Natural killer cell (primary cell): Measurements from ENCODE around the gene SORCS2. TPM values are rescaled to one million over a fixed set of nuclear protein-coding genes. Genes with fewer than 3 reads are reported as not detected.

Experiments
- ATAC-seq, 3 donors: fragments of 150-1000 bp in 2 of 3; fragments of 200-7000 bp in 1 of 3; cut with Tn5 transposase; 1 replicate in 1 of 3; 2 replicates in 2 of 3; pipeline ENCODE4 v1.10.0; 2021; ENCODE audit warnings: mild to moderate bottlenecking in 2 of 3, moderate library complexity in 2 of 3
- DNase-seq, 2 donors: peaks; one replicate each; pipeline versions ENCODE4 v3.0.0 to v3.0.0-alpha.2; 2013 to 2021; ENCODE audit warnings: mixed read lengths in 1 of 2
- H3K27ac ChIP-seq: one replicate; pipeline ENCODE4 v1.5.1; 2013; ENCODE audit warnings: mild to moderate bottlenecking, low read length
- H3K27me3 ChIP-seq: one replicate; pipeline ENCODE4 v1.6.1; 2013; ENCODE audit warnings: low read length; ENCODE audit not compliant: control insufficient read depth, insufficient read depth
- H3K36me3 ChIP-seq: one replicate; pipeline ENCODE4 v1.6.1; 2013; ENCODE audit warnings: low read length; ENCODE audit not compliant: control insufficient read depth, insufficient read depth
- H3K4me1 ChIP-seq: one replicate; pipeline ENCODE4 v1.6.1; 2013; ENCODE audit warnings: low read length; ENCODE audit not compliant: control insufficient read depth, insufficient read depth
- H3K4me3 ChIP-seq: one replicate; pipeline ENCODE4 v1.5.1; 2013; ENCODE audit warnings: low read length
- H3K9me3 ChIP-seq: one replicate; pipeline ENCODE4 v1.6.1; 2013; ENCODE audit warnings: low read length; ENCODE audit not compliant: control insufficient read depth, insufficient read depth
- H3K27ac Mint-ChIP-seq, 2 donors: one replicate each; pipeline ENCODE4 v1.8.0; 2022; ENCODE audit warnings: mild to moderate bottlenecking in 2 of 2, mixed read lengths in 2 of 2, moderate library complexity in 1 of 2
- H3K27me3 Mint-ChIP-seq, 2 donors: one replicate each; pipeline ENCODE4 v1.8.0; 2022; ENCODE audit warnings: low read depth in 2 of 2, mixed read lengths in 2 of 2
- H3K36me3 Mint-ChIP-seq: one replicate; pipeline ENCODE4 v1.8.0; 2022; ENCODE audit warnings: mixed read lengths
- H3K4me1 Mint-ChIP-seq, 2 donors: one replicate each; pipeline ENCODE4 v1.8.0; 2022; ENCODE audit warnings: mixed read lengths in 2 of 2
- H3K4me3 Mint-ChIP-seq: one replicate; pipeline ENCODE4 v1.8.0; 2022; ENCODE audit warnings: mild to moderate bottlenecking, moderate library complexity, mixed read lengths
- H3K9me3 Mint-ChIP-seq, 2 donors: one replicate each; pipeline ENCODE4 v1.8.0; 2022; ENCODE audit warnings: mixed read lengths in 2 of 2
- WGBS: methylation state at CpG from one replicate; pipeline ENCODE4 v1.1.7; 2013; ENCODE audit warnings: missing lambda C conversion rate; ENCODE audit not compliant: insufficient coverage; 5-methylcytosine and 5-hydroxymethylcytosine counted together
- intact Hi-C: fragments of 100-400 bp; cut with micrococcal nuclease; formaldehyde crosslinking; loops from one replicate; pipeline ENCODE4 v1.14.2; 2022
- total RNA-seq, 4 donors: library from RNA; stranded (reverse); fragments of 120-200 nt in 1 of 4; gene quantifications; one replicate each; pipeline versions ENCODE4 v1.2.3 to v1.2.4, GENCODE V29; 2013 to 2022
- TF ChIP-seq, protein P1 (sequence below): fragments of 200-600 bp; IDR thresholded peaks from one replicate; pipeline ENCODE4 v1.8.0; 2022; ENCODE audit warnings: antibody characterized with exemption

Gene SORCS2
- total RNA-seq, 3 donors from 2014 or later (not counting 1 experiment from before 2014, with no cell fraction given): 1.2 to 2.5 (median 1.4) TPM

DNA sequence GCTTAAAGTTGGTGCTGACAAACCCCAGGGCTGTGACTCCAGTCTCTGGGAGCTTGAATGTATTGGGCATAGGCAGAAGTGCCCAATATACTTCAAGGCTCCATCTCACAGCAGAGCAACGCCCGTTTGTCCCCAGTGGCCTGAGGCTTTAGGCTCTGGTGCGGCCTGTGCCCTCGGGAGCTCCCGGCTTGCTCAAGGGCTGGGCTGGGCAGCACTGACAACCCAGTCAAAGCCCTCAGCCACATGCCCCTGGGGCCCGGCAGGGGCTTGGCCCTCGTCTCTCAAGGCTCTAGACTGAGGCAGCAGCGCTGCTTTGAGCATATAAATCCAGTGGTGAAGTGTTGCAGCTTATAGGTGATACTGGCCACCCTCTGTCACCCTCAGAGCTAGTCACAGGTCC lies 543.6 kb downstream of the SORCS2 start:
- ATAC-seq: no peak
- Mint-ChIP-seq H3K27me3 (no peaks in the 10 kb centered on the region), H3K4me3 (no peak overlapping the region), H3K9me3 (no peaks in the 10 kb centered on the region), H3K36me3 (no peaks in the 10 kb centered on the region), H3K4me1 (no peaks in the 10 kb centered on the region), H3K27ac (no peak overlapping the region)
- 72% methylated on average over 8 of the region's 8 CpGs for WGBS
- no peak overlapping the region for H3K4me3 ChIP-seq
- H3K27me3 ChIP-seq: no peaks in the 10 kb centered on the region
- TF ChIP-seq, protein P1, sequence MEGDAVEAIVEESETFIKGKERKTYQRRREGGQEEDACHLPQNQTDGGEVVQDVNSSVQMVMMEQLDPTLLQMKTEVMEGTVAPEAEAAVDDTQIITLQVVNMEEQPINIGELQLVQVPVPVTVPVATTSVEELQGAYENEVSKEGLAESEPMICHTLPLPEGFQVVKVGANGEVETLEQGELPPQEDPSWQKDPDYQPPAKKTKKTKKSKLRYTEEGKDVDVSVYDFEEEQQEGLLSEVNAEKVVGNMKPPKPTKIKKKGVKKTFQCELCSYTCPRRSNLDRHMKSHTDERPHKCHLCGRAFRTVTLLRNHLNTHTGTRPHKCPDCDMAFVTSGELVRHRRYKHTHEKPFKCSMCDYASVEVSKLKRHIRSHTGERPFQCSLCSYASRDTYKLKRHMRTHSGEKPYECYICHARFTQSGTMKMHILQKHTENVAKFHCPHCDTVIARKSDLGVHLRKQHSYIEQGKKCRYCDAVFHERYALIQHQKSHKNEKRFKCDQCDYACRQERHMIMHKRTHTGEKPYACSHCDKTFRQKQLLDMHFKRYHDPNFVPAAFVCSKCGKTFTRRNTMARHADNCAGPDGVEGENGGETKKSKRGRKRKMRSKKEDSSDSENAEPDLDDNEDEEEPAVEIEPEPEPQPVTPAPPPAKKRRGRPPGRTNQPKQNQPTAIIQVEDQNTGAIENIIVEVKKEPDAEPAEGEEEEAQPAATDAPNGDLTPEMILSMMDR: no peak
- no peak for DNase-seq
- H3K4me1 ChIP-seq: no peaks in the 10 kb centered on the region
- intact Hi-C loops: no loop called here
- H3K9me3 ChIP-seq: no peaks in the 10 kb centered on the region
- H3K27ac ChIP-seq: no peak overlapping the region
- H3K36me3 ChIP-seq: no peaks in the 10 kb centered on the region

DNA sequence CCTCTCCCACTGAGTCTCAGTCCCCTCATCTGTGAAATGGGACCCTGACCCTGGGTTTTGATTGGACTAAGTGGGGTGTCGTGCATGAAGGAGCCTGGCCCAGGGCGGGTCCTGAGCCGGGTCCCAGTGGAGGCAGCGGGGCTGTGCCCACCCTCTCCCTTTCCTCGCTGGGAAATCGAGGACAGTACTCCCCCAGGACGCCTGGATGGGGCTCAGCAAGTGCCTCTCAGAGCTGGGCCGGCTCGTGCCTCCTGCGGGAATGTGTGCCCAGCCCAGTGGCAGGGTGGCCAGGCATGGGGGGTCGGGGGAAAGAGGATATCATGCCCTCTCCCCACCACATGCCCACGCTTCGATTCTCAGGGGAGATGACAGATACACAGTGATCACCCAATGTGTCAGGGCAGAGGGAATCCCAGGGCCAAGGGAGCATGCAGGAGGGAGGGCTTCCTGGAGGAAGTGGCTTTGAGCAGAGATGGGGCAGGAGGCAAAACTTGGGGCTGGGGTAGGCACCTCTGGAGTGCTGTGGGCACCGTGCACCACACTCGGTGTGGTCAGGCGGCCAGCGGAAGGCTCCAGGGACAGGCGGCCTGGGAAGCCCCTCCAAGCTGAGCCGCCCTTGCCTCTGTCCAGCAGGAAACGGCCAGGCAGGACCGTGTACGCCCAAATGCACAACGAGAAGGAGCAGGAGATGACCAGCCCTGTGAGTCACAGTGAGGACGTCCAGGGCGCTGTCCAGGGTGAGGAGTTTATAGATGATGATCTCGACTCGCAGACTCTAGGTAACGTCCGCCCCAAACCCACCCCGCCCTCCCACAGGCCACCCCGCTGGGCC lies 544.3 kb downstream of the SORCS2 start:
- Histone ChIP-seq H3K9me3 (no peaks in the 10 kb centered on the region), H3K4me1 (no peaks in the 10 kb centered on the region), H3K27me3 (no peaks in the 10 kb centered on the region), H3K27ac (no peak overlapping the region), H3K4me3 (no peak overlapping the region), H3K36me3 (no peaks in the 10 kb centered on the region)
- DNase-seq: no peak
- 80% methylated on average over 30 of the region's 31 CpGs for WGBS
- TF ChIP-seq, protein P1: no peak
- intact Hi-C loops: no loop called here
- ATAC-seq: no peak
- Mint-ChIP-seq H3K27me3 (no peaks in the 10 kb centered on the region), H3K4me1 (no peaks in the 10 kb centered on the region), H3K27ac (no peak overlapping the region), H3K36me3 (no peaks in the 10 kb centered on the region), H3K4me3 (no peak overlapping the region), H3K9me3 (no peaks in the 10 kb centered on the region)

- no peaks in the 10 kb centered on the region for H3K4me1 ChIP-seq
- H3K9me3 ChIP-seq: no peaks in the 10 kb centered on the region
- 76% methylated on average over 14 of the region's 14 CpGs for WGBS
- DNase-seq: no peak
- H3K36me3 ChIP-seq: no peaks in the 10 kb centered on the region
- no peaks in the 10 kb centered on the region for H3K27me3 Mint-ChIP-seq
- intact Hi-C loops: no loop called here
- no peaks in the 10 kb centered on the region for H3K27me3 ChIP-seq
- no peak overlapping the region for H3K27ac ChIP-seq
- H3K36me3 Mint-ChIP-seq: no peaks in the 10 kb centered on the region
- no peaks in the 10 kb centered on the region for H3K9me3 Mint-ChIP-seq
- TF ChIP-seq, protein P1: no peak
- no peaks in the 10 kb centered on the region for H3K4me1 Mint-ChIP-seq
- no peak overlapping the region for H3K4me3 Mint-ChIP-seq
- H3K27ac Mint-ChIP-seq: no peak overlapping the region
- no peak for ATAC-seq
- H3K4me3 ChIP-seq: no peak overlapping the region
Observed at GRCh38 chr4:7737268-7737645, 544.9 kb downstream of the SORCS2 start.
